ENCODE measurements around the gene COL4A2. TPM values are rescaled to one million over a fixed set of nuclear protein-coding genes. Genes with fewer than 3 reads are reported as not detected.

COL4A2 gene
- total and polyA plus RNA-seq, 4 donors, result 8.0 to 45.2 (median 40.3) TPM

GRCh38 chr13:110306340-110306959, 634 bp upstream of the COL4A2 start:
- peaks cover 3 to 23% (median 13%) of the 10 kb centered on the region in 4 donors for H3K27me3 ChIP-seq (ENCODE audit: control insufficient read depth in 4 of 4, insufficient read depth in 4 of 4, low read length in 3 of 4)
- no peak for DNase-seq (ENCODE audit: low spot score)

DNA sequence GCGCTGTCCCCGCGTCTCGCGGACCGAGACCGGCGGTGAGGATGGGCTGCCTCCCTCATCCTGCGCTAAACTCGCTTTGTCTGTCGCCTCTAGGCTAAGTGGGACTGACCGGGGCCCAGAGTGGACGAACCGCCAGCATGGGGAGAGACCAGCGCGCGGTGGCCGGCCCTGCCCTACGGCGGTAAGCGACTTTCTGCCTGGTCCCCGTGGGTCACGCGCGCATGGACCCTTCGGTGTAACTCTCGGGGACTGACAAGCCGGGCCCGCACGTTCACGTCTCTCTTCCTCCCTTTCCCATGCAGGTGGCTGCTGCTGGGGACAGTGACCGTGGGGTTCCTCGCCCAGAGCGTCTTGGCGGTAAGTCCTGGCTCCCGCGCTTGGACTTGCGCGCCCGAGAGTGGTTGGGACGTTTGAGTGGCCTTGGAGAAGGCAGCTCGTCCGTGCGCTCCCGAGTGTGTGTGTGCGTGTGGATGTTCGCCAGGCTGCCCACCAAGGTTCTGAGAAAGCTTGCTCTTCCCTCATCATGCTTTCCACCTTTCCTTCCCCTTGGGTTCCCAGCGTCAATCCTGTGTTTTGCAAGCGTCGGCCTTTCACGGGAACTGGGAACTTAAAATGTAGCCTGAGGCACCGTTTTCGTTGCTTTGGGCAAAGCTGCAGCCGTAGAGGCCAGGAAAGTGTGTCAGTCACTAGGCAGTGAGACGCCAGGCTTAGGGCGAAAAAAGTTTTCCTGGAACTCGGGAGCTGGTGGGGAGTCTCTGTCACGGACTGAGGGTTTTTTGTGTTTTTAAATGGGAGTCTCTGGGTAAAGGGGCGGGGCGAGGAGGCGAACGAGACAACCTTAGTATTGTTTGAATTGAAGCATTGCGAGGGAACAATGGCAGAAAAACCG, 927 bp downstream of the COL4A2 start:
- DNase-seq (ENCODE audit: low spot score), result no peak
- H3K4me1 ChIP-seq (ENCODE audit: control insufficient read depth in 4 of 4, insufficient read depth in 4 of 4, low read length in 3 of 4), result peaks cover 3 to 33% (median 20%) of the 10 kb centered on the region in 4 donors
- H3K27me3 ChIP-seq (ENCODE audit: control insufficient read depth in 4 of 4, insufficient read depth in 4 of 4, low read length in 3 of 4), result peaks cover 3 to 21% (median 9%) of the 10 kb centered on the region in 4 donors
- H3K36me3 ChIP-seq (ENCODE audit: control insufficient read depth in 4 of 4, insufficient read depth in 3 of 4, low read depth in 1 of 4, low read length in 3 of 4), result no peaks in the 10 kb centered on the region
- H3K4me3 ChIP-seq (ENCODE audit: low read depth in 1 of 3, low read length in 3 of 3), result peak overlapping the region; percentile 20 to 55 (median 25)
- H3K9ac ChIP-seq (ENCODE audit: low read depth in 1 of 2, low read length in 2 of 2), result peak overlapping the region in 1 of 2 donors; percentile 36
- WGBS, result 4% methylated on average over 64 of the region's 64 CpGs
- peak overlapping the region; percentile 79 to 82 for H3K27ac ChIP-seq (ENCODE audit: low read depth in 1 of 2, low read length in 2 of 2)
- no peaks in the 10 kb centered on the region for H3K9me3 ChIP-seq (ENCODE audit: control insufficient read depth in 4 of 4, low read length in 3 of 4)
- no peak for TF ChIP-seq SP1 (IDR thresholded peaks at IDR 0.05)
- TF ChIP-seq YY1 (IDR thresholded peaks at IDR 0.05), result no peak
- TF ChIP-seq, protein P1, sequence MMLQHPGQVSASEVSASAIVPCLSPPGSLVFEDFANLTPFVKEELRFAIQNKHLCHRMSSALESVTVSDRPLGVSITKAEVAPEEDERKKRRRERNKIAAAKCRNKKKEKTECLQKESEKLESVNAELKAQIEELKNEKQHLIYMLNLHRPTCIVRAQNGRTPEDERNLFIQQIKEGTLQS (IDR thresholded peaks at IDR 0.05), result no peak
- TF ChIP-seq RAD21 (IDR thresholded peaks at IDR 0.05), result no peak
- TF ChIP-seq, protein P2, sequence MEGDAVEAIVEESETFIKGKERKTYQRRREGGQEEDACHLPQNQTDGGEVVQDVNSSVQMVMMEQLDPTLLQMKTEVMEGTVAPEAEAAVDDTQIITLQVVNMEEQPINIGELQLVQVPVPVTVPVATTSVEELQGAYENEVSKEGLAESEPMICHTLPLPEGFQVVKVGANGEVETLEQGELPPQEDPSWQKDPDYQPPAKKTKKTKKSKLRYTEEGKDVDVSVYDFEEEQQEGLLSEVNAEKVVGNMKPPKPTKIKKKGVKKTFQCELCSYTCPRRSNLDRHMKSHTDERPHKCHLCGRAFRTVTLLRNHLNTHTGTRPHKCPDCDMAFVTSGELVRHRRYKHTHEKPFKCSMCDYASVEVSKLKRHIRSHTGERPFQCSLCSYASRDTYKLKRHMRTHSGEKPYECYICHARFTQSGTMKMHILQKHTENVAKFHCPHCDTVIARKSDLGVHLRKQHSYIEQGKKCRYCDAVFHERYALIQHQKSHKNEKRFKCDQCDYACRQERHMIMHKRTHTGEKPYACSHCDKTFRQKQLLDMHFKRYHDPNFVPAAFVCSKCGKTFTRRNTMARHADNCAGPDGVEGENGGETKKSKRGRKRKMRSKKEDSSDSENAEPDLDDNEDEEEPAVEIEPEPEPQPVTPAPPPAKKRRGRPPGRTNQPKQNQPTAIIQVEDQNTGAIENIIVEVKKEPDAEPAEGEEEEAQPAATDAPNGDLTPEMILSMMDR (IDR thresholded peaks at IDR 0.05; ENCODE audit: low read depth, low read length, missing input control), result no peak
- TF ChIP-seq HNF4A (conservative IDR thresholded peaks at IDR 0.05), result no peak
- TF ChIP-seq HNF4G (IDR thresholded peaks at IDR 0.05), result no peak
- no peak for TF ChIP-seq ZBTB33 (IDR thresholded peaks at IDR 0.05)
- no peak for TF ChIP-seq FOXA1 (IDR thresholded peaks at IDR 0.05)
- TF ChIP-seq GABPA (IDR thresholded peaks at IDR 0.05 in 1 of 2, conservative IDR thresholded peaks at IDR 0.05 in 1 of 2), result no peak
- no peak for TF ChIP-seq EGR1 (IDR thresholded peaks at IDR 0.05; ENCODE audit: low read depth in 2 of 2)
- TF ChIP-seq NR2F2 (IDR thresholded peaks at IDR 0.05), result no peak
- no peak for TF ChIP-seq REST (IDR thresholded peaks at IDR 0.05)
- no peak for TF ChIP-seq FOXA2 (IDR thresholded peaks at IDR 0.05)
- no peak for TF ChIP-seq RXRA (IDR thresholded peaks at IDR 0.05)
- no peak for TF ChIP-seq JUND (IDR thresholded peaks at IDR 0.05)

More at GRCh38 chr13:110306340-110306959, 634 bp upstream of the COL4A2 start:
- peak overlapping the region; percentile 79 to 82 for H3K27ac ChIP-seq (ENCODE audit: low read depth in 1 of 2, low read length in 2 of 2)
- TF ChIP-seq NR2F2 (IDR thresholded peaks at IDR 0.05), result no peak
- no peak for TF ChIP-seq HNF4G (IDR thresholded peaks at IDR 0.05)
- TF ChIP-seq, protein P1 (IDR thresholded peaks at IDR 0.05), result no peak
- no peak for TF ChIP-seq GABPA (IDR thresholded peaks at IDR 0.05 in 1 of 2, conservative IDR thresholded peaks at IDR 0.05 in 1 of 2)
- no peak for TF ChIP-seq FOXA1 (IDR thresholded peaks at IDR 0.05)
- TF ChIP-seq JUND (IDR thresholded peaks at IDR 0.05), result no peak
- TF ChIP-seq RAD21 (IDR thresholded peaks at IDR 0.05), result no peak
- TF ChIP-seq, protein P2 (IDR thresholded peaks at IDR 0.05; ENCODE audit: low read depth, low read length, missing input control), result no peak
- TF ChIP-seq FOXA2 (IDR thresholded peaks at IDR 0.05), result no peak
- TF ChIP-seq YY1 (IDR thresholded peaks at IDR 0.05), result no peak
- no peaks in the 10 kb centered on the region for H3K9me3 ChIP-seq (ENCODE audit: control insufficient read depth in 4 of 4, low read length in 3 of 4)
- H3K4me1 ChIP-seq (ENCODE audit: control insufficient read depth in 4 of 4, insufficient read depth in 4 of 4, low read length in 3 of 4), result peaks cover 3 to 33% (median 20%) of the 10 kb centered on the region in 4 donors
- H3K4me3 ChIP-seq (ENCODE audit: low read depth in 1 of 3, low read length in 3 of 3), result peak overlapping the region; percentile 27 to 55 (median 45)
- no peaks in the 10 kb centered on the region for H3K36me3 ChIP-seq (ENCODE audit: control insufficient read depth in 4 of 4, insufficient read depth in 3 of 4, low read depth in 1 of 4, low read length in 3 of 4)
- 4% methylated on average over 53 of the region's 53 CpGs for WGBS
- H3K9ac ChIP-seq (ENCODE audit: low read depth in 1 of 2, low read length in 2 of 2), result peak overlapping the region in 1 of 2 donors; percentile 11

All from liver (tissue), 9 donors.